Activated naive CD4-positive, alpha-beta T cell treated with anti-CD3 and anti-CD28 coated beads for 36 hours (primary cell): ENCODE measurements around the gene KCTD1. TPM values are rescaled to one million over a fixed set of nuclear protein-coding genes. Genes with fewer than 3 reads are reported as not detected.
"Not testable (repeated sequence)": the region's sequence is repeated elsewhere in the genome, so short reads cannot be mapped to it uniquely, and the experiment has no call there.

ENCODE experiments used
- CTCF ChIA-PET: fragments of 350-600 bp; sonication (Branson Sonifier 250); formaldehyde crosslinking; loops from one replicate; lab custom pipeline; 2021; ENCODE audit warnings: antibody characterized with exemption; lab: Charles Lee
- DNase-seq: peaks from one replicate; pipeline ENCODE4 v3.0.0-alpha.2; 2020
- H3K27ac Mint-ChIP-seq: one replicate; pipeline ENCODE4 v1.8.0; 2021; ENCODE audit warnings: mild to moderate bottlenecking, mixed read lengths
- H3K27me3 Mint-ChIP-seq: one replicate; pipeline ENCODE4 v1.8.0; 2021; ENCODE audit warnings: low read depth, mixed read lengths
- H3K36me3 Mint-ChIP-seq: one replicate; pipeline ENCODE4 v1.8.0; 2021; ENCODE audit warnings: low read depth, mixed read lengths
- H3K4me1 Mint-ChIP-seq: one replicate; pipeline ENCODE4 v1.8.0; 2021; ENCODE audit warnings: low read depth, mixed read lengths
- H3K4me3 Mint-ChIP-seq: one replicate; pipeline ENCODE4 v1.8.0; 2021; ENCODE audit warnings: mild to moderate bottlenecking, moderate library complexity, mixed read lengths
- H3K9me3 Mint-ChIP-seq: one replicate; pipeline ENCODE4 v1.8.0; 2021; ENCODE audit warnings: mixed read lengths
- intact Hi-C: fragments of 100-400 bp; cut with micrococcal nuclease; formaldehyde crosslinking; loops from one replicate; pipeline ENCODE4 v1.15.1; 2023
- total RNA-seq, 2 experiments: library from RNA; stranded (reverse); gene quantifications; one replicate each; pipeline ENCODE4 v1.2.3, GENCODE V29; 2021

Gene KCTD1
- total RNA-seq, 2 experiments from 2014 or later, result 1.7 to 1.9 TPM

DNA sequence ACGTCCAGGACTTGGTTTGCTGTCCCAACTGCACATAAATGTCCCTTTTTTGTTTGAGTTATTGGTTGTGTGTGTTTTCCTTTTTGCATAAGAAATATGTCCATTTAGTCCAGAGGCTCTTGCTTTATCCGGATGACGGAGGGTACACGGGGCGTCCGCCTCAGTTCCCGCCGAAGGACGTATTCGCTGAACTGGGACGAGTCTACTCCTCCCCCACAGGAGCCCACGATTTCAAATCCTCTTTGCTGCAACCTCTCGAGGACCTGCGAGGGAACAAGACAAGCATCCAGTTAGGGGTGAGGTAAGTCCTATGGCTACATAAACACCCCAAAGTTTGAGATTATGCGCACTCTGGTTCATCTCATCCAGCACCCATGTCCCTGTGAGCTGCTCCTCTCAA is 92.7 kb downstream of the KCTD1 start:
- no peak overlapping the region for H3K27ac Mint-ChIP-seq
- peaks cover 6% of the 10 kb centered on the region for H3K4me1 Mint-ChIP-seq
- no peak overlapping the region for H3K4me3 Mint-ChIP-seq
- no peak for DNase-seq
- CTCF ChIA-PET, result no interaction called here
- H3K36me3 Mint-ChIP-seq, result no peaks in the 10 kb centered on the region
- H3K27me3 Mint-ChIP-seq, result peaks cover 4% of the 10 kb centered on the region
- intact Hi-C loops, result no loop called here
- no peaks in the 10 kb centered on the region for H3K9me3 Mint-ChIP-seq

- no peak for DNase-seq
- no peak overlapping the region for H3K4me3 Mint-ChIP-seq
- H3K4me1 Mint-ChIP-seq, result peaks cover 6% of the 10 kb centered on the region
- peaks cover 4% of the 10 kb centered on the region for H3K27me3 Mint-ChIP-seq
- H3K27ac Mint-ChIP-seq, result no peak overlapping the region
- H3K36me3 Mint-ChIP-seq, result no peaks in the 10 kb centered on the region
- intact Hi-C loops, result no loop called here
- H3K9me3 Mint-ChIP-seq, result no peaks in the 10 kb centered on the region
- CTCF ChIA-PET, result no interaction called here
Measured at GRCh38 chr18:26454616-26455015, 93.7 kb downstream of the KCTD1 start.

DNA sequence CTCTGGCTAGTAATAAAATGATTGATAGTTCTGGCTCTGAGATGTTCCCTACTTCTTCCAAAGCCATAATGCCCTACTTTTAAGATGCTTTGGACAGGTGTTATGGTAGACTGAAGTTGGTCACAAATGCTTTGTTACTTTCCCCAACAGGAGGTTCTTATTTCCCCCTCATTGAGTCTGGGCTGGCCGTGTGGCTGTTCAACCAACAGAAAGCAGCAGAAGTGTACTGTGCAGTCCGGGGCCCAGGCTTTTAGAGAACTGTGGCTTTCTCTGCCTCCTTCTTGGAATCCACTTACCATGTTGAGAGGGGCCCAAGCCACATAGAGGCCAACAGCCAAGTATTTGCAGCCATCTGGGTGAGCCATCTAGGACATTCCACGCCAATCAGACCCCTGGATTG is 94.2 kb downstream of the KCTD1 start:
- intact Hi-C loops, result no loop called here
- H3K4me3 Mint-ChIP-seq, result no peak overlapping the region
- peaks cover 6% of the 10 kb centered on the region for H3K4me1 Mint-ChIP-seq

DNA sequence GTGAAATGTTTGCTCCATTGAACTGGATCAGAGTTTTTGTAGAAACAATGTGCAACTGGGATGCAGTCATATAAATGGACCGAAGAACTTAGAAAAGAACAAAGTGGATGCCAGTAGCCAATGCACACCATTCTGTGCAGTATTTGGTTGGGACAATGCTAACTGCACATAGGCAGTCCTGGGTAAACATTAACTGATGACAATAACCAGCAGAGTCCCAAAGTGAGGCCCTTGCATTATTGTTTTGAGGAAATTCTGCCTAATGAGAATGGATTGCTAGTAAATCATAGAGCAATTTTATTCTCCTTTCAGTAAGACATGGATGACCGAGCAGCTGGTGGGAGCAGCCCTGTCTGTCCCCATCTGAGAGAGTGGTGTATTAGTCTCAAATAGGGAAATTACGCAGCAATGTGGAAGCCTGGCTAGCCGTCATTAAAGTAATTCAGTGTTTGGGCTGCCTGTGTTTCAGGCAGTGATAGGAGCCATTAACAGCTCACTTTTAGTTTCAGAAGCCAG is 94.9 kb downstream of the KCTD1 start:
- peaks cover 1% of the 10 kb centered on the region for H3K4me1 Mint-ChIP-seq
- no peak overlapping the region for H3K27ac Mint-ChIP-seq
- no peaks in the 10 kb centered on the region for H3K36me3 Mint-ChIP-seq
- peaks cover 7% of the 10 kb centered on the region for H3K27me3 Mint-ChIP-seq
- H3K4me3 Mint-ChIP-seq, result no peak overlapping the region
- DNase-seq, result no peak
- intact Hi-C loops, result no loop called here
- CTCF ChIA-PET, result interaction anchor here (0.6 kb wide), 1 partner anchor 194 kb away, joined by 3 read pairs; no protein-coding TSS in a partner anchor
- no peaks in the 10 kb centered on the region for H3K9me3 Mint-ChIP-seq

More for the DNA sequence above, 94.2 kb downstream of the KCTD1 start:
- no peaks in the 10 kb centered on the region for H3K9me3 Mint-ChIP-seq
- no peak for DNase-seq
- CTCF ChIA-PET, result no interaction called here
- no peak overlapping the region for H3K27ac Mint-ChIP-seq
- H3K36me3 Mint-ChIP-seq, result no peaks in the 10 kb centered on the region
- H3K27me3 Mint-ChIP-seq, result peaks cover 6% of the 10 kb centered on the region

- Mint-ChIP-seq H3K27ac (no peak overlapping the region), H3K27me3 (peaks cover 7% of the 10 kb centered on the region), H3K4me3 (no peak overlapping the region), H3K36me3 (no peaks in the 10 kb centered on the region), H3K9me3 (no peaks in the 10 kb centered on the region), H3K4me1 (no peaks in the 10 kb centered on the region)
- CTCF ChIA-PET, result no interaction called here
- intact Hi-C loops, result no loop called here
- DNase-seq, result no peak
Measured at GRCh38 chr18:26450989-26451682, 97.2 kb downstream of the KCTD1 start.

GRCh38 chr18:26448714-26449159 is 99.6 kb downstream of the KCTD1 start:
- Mint-ChIP-seq H3K36me3 (no peaks in the 10 kb centered on the region), H3K27ac (no peak overlapping the region), H3K4me1 (no peaks in the 10 kb centered on the region), H3K9me3 (no peaks in the 10 kb centered on the region), H3K4me3 (no peak overlapping the region), H3K27me3 (peaks cover 11% of the 10 kb centered on the region)
- intact Hi-C loops, result no loop called here
- CTCF ChIA-PET, result no interaction called here
- DNase-seq, result no peak

- CTCF ChIA-PET, result no interaction called here
- no peak overlapping the region for H3K4me3 Mint-ChIP-seq
Measured at GRCh38 chr18:26443853-26444252, 104.5 kb downstream of the KCTD1 start.

DNA sequence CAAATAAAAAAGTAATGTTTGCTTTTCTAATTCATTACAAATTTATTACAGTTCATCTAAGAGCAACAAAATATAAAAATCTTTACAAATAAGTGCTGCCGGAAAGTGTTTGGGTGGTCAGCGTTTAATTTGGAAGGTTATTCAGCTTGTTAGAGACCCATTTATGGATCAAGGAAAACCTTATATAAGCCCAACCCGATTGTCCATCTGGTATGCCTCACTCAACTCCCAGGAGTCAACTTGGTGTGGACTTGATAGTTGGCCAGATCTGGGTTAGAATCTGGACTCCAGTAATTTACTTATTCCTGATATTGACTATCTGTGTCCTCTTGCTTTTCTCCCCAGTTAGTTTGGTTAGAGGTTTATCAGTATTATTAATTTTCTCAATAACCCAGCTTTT is 106.2 kb downstream of the KCTD1 start:
- Mint-ChIP-seq H3K36me3 (no peaks in the 10 kb centered on the region), H3K4me1 (no peaks in the 10 kb centered on the region), H3K9me3 (no peaks in the 10 kb centered on the region), H3K27me3 (peaks cover 6% of the 10 kb centered on the region), H3K27ac (no peak overlapping the region), H3K4me3 (no peak overlapping the region)
- CTCF ChIA-PET, result no interaction called here
- intact Hi-C loops, result no loop called here
- DNase-seq, result no peak

More at GRCh38 chr18:26443853-26444252, 104.5 kb downstream of the KCTD1 start:
- Mint-ChIP-seq H3K4me1 (no peaks in the 10 kb centered on the region), H3K27ac (no peak overlapping the region), H3K9me3 (no peaks in the 10 kb centered on the region), H3K27me3 (peaks cover 4% of the 10 kb centered on the region), H3K36me3 (no peaks in the 10 kb centered on the region)
- DNase-seq, result no peak
- intact Hi-C loops, result no loop called here

DNA sequence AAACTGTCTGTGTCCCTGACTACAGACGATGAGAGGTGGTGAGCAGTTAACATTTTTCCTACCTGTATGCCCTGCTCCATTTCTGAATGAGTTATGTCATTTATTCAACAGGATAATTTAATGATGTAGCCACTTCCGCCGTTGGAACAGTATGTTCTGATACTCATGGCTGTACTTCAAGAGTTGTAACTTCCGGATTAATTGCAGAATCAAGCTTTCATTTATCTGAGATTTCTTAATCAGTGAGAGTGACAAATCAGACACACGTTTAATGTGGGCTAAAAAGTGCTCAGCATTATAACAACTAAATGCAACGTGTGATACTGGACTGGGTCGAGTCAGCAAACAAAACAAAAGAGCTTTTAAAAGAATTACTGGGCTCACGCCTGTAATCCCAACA is 107.7 kb downstream of the KCTD1 start:
- H3K4me3 Mint-ChIP-seq, result no peak overlapping the region
- H3K27ac Mint-ChIP-seq, result no peak overlapping the region
- no peak for DNase-seq
- CTCF ChIA-PET, result interaction anchor here (0.5 kb wide), 1 partner anchor 882 kb away, joined by 3 read pairs; no protein-coding TSS in a partner anchor
- H3K4me1 Mint-ChIP-seq, result no peaks in the 10 kb centered on the region
- intact Hi-C loops, result no loop called here
- no peaks in the 10 kb centered on the region for H3K9me3 Mint-ChIP-seq
- no peaks in the 10 kb centered on the region for H3K36me3 Mint-ChIP-seq
- peaks cover 6% of the 10 kb centered on the region for H3K27me3 Mint-ChIP-seq

- Mint-ChIP-seq H3K9me3 (no peaks in the 10 kb centered on the region), H3K4me3 (no peak overlapping the region), H3K4me1 (no peaks in the 10 kb centered on the region), H3K27ac (no peak overlapping the region), H3K36me3 (no peaks in the 10 kb centered on the region), H3K27me3 (peaks cover 2% of the 10 kb centered on the region)
- no peak for DNase-seq
- intact Hi-C loops, result no loop called here
- CTCF ChIA-PET, result no interaction called here
Measured at GRCh38 chr18:26439537-26439936, 108.8 kb downstream of the KCTD1 start.

DNA sequence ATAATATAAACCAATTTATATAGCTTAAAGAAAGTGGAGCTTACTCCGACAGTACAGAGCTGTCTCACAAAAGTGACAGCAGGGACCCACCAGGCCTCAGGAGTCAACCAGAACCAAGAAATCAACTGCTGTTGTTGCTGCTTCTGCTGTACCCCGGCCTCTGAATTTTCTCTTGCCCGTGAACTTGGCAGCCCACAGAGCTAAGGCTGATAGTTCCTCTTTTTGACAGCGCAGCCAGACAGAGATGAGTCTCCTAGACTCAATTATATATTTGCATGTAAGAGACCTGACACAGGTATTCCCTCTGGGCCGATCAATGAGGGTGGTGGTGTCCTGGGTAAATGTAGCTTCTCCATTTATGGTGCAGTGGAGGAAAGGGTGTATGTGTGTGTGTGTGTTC is 109.4 kb downstream of the KCTD1 start:
- intact Hi-C loops, result no loop called here
- CTCF ChIA-PET, result no interaction called here
- no peak overlapping the region for H3K4me3 Mint-ChIP-seq
- no peaks in the 10 kb centered on the region for H3K4me1 Mint-ChIP-seq
- peaks cover 2% of the 10 kb centered on the region for H3K27me3 Mint-ChIP-seq
- no peaks in the 10 kb centered on the region for H3K9me3 Mint-ChIP-seq
- DNase-seq, result no peak
- no peak overlapping the region for H3K27ac Mint-ChIP-seq
- H3K36me3 Mint-ChIP-seq, result no peaks in the 10 kb centered on the region

DNA sequence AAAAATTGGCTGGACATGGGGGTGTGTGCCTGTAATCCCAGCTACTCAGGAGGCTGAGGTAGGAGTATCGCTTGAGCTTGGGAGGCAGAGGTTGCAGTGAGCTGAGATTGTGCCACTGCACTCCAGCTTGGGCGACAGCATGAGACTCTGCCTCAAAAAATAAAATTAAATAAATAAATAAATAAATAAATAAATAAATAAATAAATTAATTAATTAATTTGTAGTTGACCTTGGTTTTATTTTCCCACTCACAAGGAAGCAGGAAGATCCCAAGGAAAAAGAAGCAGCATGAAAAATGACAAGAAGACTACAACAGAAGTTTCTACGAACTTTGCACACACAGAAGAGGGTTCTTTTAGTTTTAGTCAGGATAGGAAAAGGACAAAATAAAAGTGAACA is 110.7 kb downstream of the KCTD1 start:
- H3K36me3 Mint-ChIP-seq, H3K27me3 Mint-ChIP-seq, intact Hi-C loops, CTCF ChIA-PET, H3K4me3 Mint-ChIP-seq, DNase-seq, H3K27ac Mint-ChIP-seq, H3K4me1 Mint-ChIP-seq, H3K9me3 Mint-ChIP-seq: not testable (repeated sequence)
